Stimulated activated naive CD8-positive, alpha-beta T cell treated with anti-CD3 and anti-CD28 coated beads, Interleukin-15, Interleukin-2, amounts not matched to agents 100 U/mL and 50 U/mL, for 24 hours (primary cell): ENCODE results near the gene CDX2.

ENCODE experiments used
- ATAC-seq: fragments of 150-1000 bp; cut with Tn5 transposase; one replicate; pipeline ENCODE4 v1.10.0; 2021
- DNase-seq: peaks from one replicate; pipeline ENCODE4 v3.0.0; 2021

CDX2 gene

GRCh38 chr13:27978301-27978968 lies 9.3 kb upstream of the CDX2 start:
- ATAC-seq: no peak
- peak; percentile 9 for DNase-seq

- DNase-seq: no peak
- ATAC-seq: no peak
Measured at GRCh38 chr13:27977476-27978300, 8.6 kb upstream of the CDX2 start.

- ATAC-seq (no peak), DNase-seq (no peak)
Measured at GRCh38 chr13:27976362-27977091, 7.4 kb upstream of the CDX2 start.

- ATAC-seq: no peak
- DNase-seq: no peak
Measured at GRCh38 chr13:27975564-27976361, 6.6 kb upstream of the CDX2 start.

GRCh38 chr13:27973961-27974662 lies 5.0 kb upstream of the CDX2 start:
- DNase-seq: no peak
- ATAC-seq: no peak

- DNase-seq (no peak), ATAC-seq (no peak)
Measured at GRCh38 chr13:27973291-27973690, 4.2 kb upstream of the CDX2 start.

GRCh38 chr13:27972478-27972820 lies 3.3 kb upstream of the CDX2 start:
- ATAC-seq: no peak
- DNase-seq: no peak

- no peak for DNase-seq
- no peak for ATAC-seq
Measured at GRCh38 chr13:27971776-27972477, 2.8 kb upstream of the CDX2 start.

- ATAC-seq: no peak
- no peak for DNase-seq
Measured at GRCh38 chr13:27971236-27971645, 2.1 kb upstream of the CDX2 start.

- no peak for ATAC-seq
- DNase-seq: no peak
Measured at GRCh38 chr13:27970382-27971235, 1.5 kb upstream of the CDX2 start.

- DNase-seq: no peak
Measured at GRCh38 chr13:27969866-27970229, 733 bp upstream of the CDX2 start.

GRCh38 chr13:27968316-27969081 lies 616 bp downstream of the CDX2 start:
- ATAC-seq (no peak), DNase-seq (no peak)

More at GRCh38 chr13:27969866-27970229, 733 bp upstream of the CDX2 start:
- no peak for ATAC-seq

- ATAC-seq: no peak
- no peak for DNase-seq
Measured at GRCh38 chr13:27967736-27968315, 1.3 kb downstream of the CDX2 start.

GRCh38 chr13:27967203-27967735 lies 1.8 kb downstream of the CDX2 start:
- ATAC-seq: no peak
- DNase-seq: no peak

GRCh38 chr13:27966641-27967202 lies 2.4 kb downstream of the CDX2 start:
- ATAC-seq (no peak), DNase-seq (no peak)

- no peak for ATAC-seq
- no peak for DNase-seq
Measured at GRCh38 chr13:27965740-27966640, 3.1 kb downstream of the CDX2 start.

GRCh38 chr13:27965343-27965739 lies 3.8 kb downstream of the CDX2 start:
- DNase-seq: no peak
- ATAC-seq: no peak
